Stomach (tissue), 4 donors: ENCODE measurements around the gene PARVB.

Experiments used
- EP300 ChIP-seq: sonication (generic); formaldehyde crosslinking; IDR thresholded peaks from one replicate; pipeline ENCODE4 v1.6.1; 2017; ENCODE audit warnings: antibody characterized with exemption
- POLR2AphosphoS5 ChIP-seq, 3 donors: sonication (generic); formaldehyde crosslinking; IDR thresholded peaks; one replicate each; pipeline ENCODE4 v1.6.1; 2016; ENCODE audit warnings: antibody characterized with exemption in 3 of 3
- TF ChIP-seq, protein P1 (sequence below), 7 experiments: fragments of 450-650 bp in 4 of 7; fragments of 200-600 bp in 3 of 7; sonication (generic) in 3 of 7; IDR thresholded peaks; one replicate each; pipeline ENCODE4 v1.5.1; 2016 to 2019; ENCODE audit warnings: antibody characterized with exemption in 7 of 7, control low read depth in 2 of 7, mild to moderate bottlenecking in 1 of 7

- TF ChIP-seq, protein P1, sequence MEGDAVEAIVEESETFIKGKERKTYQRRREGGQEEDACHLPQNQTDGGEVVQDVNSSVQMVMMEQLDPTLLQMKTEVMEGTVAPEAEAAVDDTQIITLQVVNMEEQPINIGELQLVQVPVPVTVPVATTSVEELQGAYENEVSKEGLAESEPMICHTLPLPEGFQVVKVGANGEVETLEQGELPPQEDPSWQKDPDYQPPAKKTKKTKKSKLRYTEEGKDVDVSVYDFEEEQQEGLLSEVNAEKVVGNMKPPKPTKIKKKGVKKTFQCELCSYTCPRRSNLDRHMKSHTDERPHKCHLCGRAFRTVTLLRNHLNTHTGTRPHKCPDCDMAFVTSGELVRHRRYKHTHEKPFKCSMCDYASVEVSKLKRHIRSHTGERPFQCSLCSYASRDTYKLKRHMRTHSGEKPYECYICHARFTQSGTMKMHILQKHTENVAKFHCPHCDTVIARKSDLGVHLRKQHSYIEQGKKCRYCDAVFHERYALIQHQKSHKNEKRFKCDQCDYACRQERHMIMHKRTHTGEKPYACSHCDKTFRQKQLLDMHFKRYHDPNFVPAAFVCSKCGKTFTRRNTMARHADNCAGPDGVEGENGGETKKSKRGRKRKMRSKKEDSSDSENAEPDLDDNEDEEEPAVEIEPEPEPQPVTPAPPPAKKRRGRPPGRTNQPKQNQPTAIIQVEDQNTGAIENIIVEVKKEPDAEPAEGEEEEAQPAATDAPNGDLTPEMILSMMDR (IDR thresholded peaks at IDR 0.05), result no peak
- TF ChIP-seq POLR2AphosphoS5 (IDR thresholded peaks at IDR 0.05) (no peak), EP300 (no peak)
These were observed 157.9 kb downstream of the PARVB start for GRCh38 chr22:44181912-44182587.
